ENCODE measurements around the gene DNAJC15. TPM values are rescaled to one million over a fixed set of nuclear protein-coding genes. Genes with fewer than 3 reads are reported as not detected.

Gene DNAJC15
- total RNA-seq, 4 donors from 2014 or later, result 1.6 to 8.4 (median 4.1) TPM

DNA sequence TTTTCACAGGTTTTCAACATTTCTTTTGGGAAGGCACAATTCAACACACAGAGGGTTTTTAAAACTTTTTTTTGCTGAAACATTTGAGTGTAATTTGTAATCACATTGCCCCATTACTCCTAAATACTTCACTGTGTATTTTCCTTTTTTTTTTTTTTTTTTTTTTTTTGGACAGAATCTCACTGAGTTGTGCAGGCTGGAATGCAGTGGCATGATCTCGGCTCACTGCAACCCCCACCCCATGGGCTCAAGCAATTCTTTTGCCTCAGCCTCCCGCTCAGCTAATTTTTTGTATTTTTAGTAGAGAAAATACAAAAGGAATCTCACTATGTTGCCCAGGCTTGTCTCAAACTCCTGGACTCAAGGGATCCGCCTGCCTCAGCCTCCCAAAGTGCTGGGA lies 14.8 kb upstream of the DNAJC15 start:
- no peak for TF ChIP-seq POLR2A (IDR thresholded peaks at IDR 0.05)
- TF ChIP-seq, protein P1, sequence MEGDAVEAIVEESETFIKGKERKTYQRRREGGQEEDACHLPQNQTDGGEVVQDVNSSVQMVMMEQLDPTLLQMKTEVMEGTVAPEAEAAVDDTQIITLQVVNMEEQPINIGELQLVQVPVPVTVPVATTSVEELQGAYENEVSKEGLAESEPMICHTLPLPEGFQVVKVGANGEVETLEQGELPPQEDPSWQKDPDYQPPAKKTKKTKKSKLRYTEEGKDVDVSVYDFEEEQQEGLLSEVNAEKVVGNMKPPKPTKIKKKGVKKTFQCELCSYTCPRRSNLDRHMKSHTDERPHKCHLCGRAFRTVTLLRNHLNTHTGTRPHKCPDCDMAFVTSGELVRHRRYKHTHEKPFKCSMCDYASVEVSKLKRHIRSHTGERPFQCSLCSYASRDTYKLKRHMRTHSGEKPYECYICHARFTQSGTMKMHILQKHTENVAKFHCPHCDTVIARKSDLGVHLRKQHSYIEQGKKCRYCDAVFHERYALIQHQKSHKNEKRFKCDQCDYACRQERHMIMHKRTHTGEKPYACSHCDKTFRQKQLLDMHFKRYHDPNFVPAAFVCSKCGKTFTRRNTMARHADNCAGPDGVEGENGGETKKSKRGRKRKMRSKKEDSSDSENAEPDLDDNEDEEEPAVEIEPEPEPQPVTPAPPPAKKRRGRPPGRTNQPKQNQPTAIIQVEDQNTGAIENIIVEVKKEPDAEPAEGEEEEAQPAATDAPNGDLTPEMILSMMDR (IDR thresholded peaks at IDR 0.05), result no peak
- DNase-seq (ENCODE audit: low spot score in 2 of 2), result no peak
- intact Hi-C loops (cut with DNase I; ENCODE audit: low total_unique reads), result no loop called here
- 82 to 90% methylated on average over 3 of the region's 3 CpGs for WGBS, 2 donors
- H3K4me3 ChIP-seq (ENCODE audit: low read depth, poor library complexity, severe bottlenecking), result no peak overlapping the region

DNA sequence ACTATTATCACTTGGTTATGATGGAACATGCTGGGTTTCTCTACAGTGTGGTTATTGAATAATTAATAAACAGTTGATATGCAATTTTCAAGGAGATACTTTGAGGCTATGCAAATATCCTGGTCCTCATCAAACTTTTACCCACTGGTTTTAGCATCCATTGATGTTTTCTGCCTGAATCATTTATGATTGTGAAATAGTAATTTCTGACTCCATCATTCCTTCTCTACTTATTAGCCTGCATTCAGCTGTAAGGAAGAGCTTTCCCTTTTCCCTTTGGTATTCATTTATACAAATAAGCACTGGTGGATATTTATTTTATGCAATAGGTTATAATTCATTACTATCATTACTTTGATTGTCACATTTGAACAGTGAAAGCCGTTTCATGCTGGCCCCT lies 13.9 kb upstream of the DNAJC15 start:
- intact Hi-C loops (cut with DNase I; ENCODE audit: low total_unique reads), result no loop called here
- no peak overlapping the region for H3K4me3 ChIP-seq (ENCODE audit: low read depth, poor library complexity, severe bottlenecking)
- WGBS, 2 donors, result 89 to 96% methylated on average over 1 of the region's 1 CpG
- DNase-seq (ENCODE audit: low spot score in 2 of 2), result no peak
- TF ChIP-seq, protein P1 (IDR thresholded peaks at IDR 0.05), result no peak
- TF ChIP-seq POLR2A (IDR thresholded peaks at IDR 0.05), result no peak

DNA sequence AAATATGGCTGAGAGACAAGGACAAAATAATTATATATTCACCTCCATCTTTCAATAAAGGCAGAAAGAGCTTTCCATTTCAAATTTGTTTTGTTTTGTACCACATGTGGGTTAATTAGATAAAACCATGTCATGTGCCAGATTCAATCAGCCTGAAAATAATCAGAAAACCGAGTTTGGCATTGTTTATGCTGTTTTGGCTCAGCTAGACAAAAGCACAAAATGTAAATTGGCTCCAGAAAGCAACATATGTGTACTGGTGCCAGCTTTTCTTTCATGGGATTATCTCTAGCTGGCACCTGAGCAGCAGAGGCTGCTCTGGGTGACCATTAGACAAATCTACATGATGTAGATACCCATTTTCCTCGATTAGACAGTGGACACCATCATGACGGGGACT lies 9.2 kb upstream of the DNAJC15 start:
- no peak for TF ChIP-seq POLR2A (IDR thresholded peaks at IDR 0.05)
- TF ChIP-seq, protein P1 (IDR thresholded peaks at IDR 0.05), result no peak
- 60 to 63% methylated on average over 3 of the region's 3 CpGs for WGBS, 2 donors
- intact Hi-C loops (cut with DNase I; ENCODE audit: low total_unique reads), result no loop called here
- H3K4me3 ChIP-seq (ENCODE audit: low read depth, poor library complexity, severe bottlenecking), result no peak overlapping the region
- DNase-seq (ENCODE audit: low spot score in 2 of 2), result no peak

DNA sequence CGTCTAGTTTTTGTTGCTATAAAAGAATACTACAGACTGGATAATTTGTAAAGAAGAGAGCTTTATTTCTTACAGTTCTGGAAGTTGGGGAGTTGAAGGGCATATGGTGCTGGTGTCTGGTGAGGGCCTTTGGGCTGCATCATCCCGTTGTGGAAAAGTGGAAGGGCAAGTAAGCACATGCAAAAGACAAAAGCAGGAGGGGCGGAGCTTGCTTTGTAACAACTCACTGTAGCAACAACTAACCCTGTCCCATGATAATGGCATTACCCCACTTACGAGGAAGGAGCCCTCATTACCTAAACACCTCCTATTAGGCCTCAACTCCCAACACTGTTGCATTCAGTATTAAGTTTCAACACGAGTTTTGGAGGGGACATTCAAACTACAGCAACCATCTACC lies 7.2 kb upstream of the DNAJC15 start:
- no peak overlapping the region for H3K4me3 ChIP-seq (ENCODE audit: low read depth, poor library complexity, severe bottlenecking)
- intact Hi-C loops (cut with DNase I; ENCODE audit: low total_unique reads), result no loop called here
- TF ChIP-seq, protein P1 (IDR thresholded peaks at IDR 0.05), result no peak
- no peak for TF ChIP-seq POLR2A (IDR thresholded peaks at IDR 0.05)
- WGBS, 2 donors, result 77 to 79% methylated on average over 5 of the region's 5 CpGs
- DNase-seq (ENCODE audit: low spot score in 2 of 2), result no peak

DNA sequence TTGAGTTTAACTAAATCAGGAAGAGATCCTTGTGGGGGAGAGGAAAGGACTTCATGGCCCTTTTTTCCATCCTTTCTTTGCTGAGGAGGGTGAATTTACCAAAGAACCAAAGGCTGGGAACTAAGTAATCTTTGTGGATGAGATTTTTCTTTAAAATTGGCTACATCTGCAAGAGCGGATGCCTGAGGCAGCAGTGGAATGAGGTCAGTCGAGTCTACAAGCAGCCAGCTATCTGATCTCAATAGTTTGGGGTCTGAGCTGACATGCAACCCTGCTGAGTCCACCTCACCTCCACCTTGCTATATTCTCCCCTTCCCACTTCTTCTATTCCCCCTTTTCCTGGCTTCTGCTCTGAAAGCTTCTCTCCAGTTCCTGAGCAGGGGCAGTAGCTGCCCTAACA lies 3.6 kb upstream of the DNAJC15 start:
- intact Hi-C loops (cut with DNase I; ENCODE audit: low total_unique reads), result no loop called here
- no peak overlapping the region for H3K4me3 ChIP-seq (ENCODE audit: low read depth, poor library complexity, severe bottlenecking)
- WGBS, 2 donors, result 47 to 51% methylated on average over 2 of the region's 2 CpGs
- no peak for DNase-seq (ENCODE audit: low spot score in 2 of 2)
- TF ChIP-seq POLR2A (IDR thresholded peaks at IDR 0.05), result no peak
- TF ChIP-seq, protein P1 (IDR thresholded peaks at IDR 0.05), result no peak

DNA sequence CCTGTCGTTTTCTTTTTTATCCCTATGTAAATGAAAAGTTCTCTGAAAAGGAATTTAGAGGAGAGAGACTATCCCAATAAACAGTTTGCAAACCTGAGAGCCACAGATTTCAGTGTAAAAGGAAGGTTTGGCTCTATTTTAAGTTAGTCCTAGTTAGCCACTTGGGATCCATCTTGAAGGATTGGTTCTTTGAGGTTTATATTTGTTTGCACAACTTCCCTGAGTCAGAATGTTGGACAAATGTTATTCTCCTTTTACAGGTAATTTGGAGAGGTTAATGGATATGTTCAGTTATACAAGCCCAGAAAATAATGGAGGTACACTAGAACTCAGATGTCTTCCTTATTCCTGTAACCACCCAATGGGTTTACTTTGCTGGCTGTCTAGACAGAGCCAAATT lies 2.6 kb upstream of the DNAJC15 start:
- TF ChIP-seq, protein P1 (IDR thresholded peaks at IDR 0.05), result no peak
- no peak for TF ChIP-seq POLR2A (IDR thresholded peaks at IDR 0.05)
- 63 to 67% methylated on average over 1 of the region's 1 CpG for WGBS, 2 donors
- no peak overlapping the region for H3K4me3 ChIP-seq (ENCODE audit: low read depth, poor library complexity, severe bottlenecking)
- DNase-seq (ENCODE audit: low spot score in 2 of 2), result no peak
- intact Hi-C loops (cut with DNase I; ENCODE audit: low total_unique reads), result no loop called here

Data from lower leg skin (tissue), 4 donors.